ENCODE data around the gene ATXN3L.

The ATXN3L gene

GRCh38 chrX:13319953-13320352 lies at the start of gene ATXN3L:
Gene ATXN3L (minus strand): TSS chrX:13320053. CDS start chrX:13319934, 119 bp downstream.
- DNase-seq (no peak), ATAC-seq (replicated peaks) (no peak)
- Mint-ChIP-seq H3K9me3 (peaks cover 0 to 4% of the 10 kb centered on the region in 2 donors), H3K4me1 (peaks cover 0 to 6% of the 10 kb centered on the region in 2 donors), H3K27me3 (no peaks in the 10 kb centered on the region), H3K36me3 (no peaks in the 10 kb centered on the region), H3K4me3 (no peak within 1 kb of the TSS), H3K27ac (no peak within 1 kb of the TSS)

GRCh38 chrX:13369256-13370030 lies 49.6 kb upstream of the ATXN3L start:
- peaks cover 7 to 20% of the 10 kb centered on the region in 2 donors for H3K4me1 Mint-ChIP-seq
- peaks cover 0 to 3% of the 10 kb centered on the region in 2 donors for H3K9me3 Mint-ChIP-seq
- no peak overlapping the region for H3K27ac Mint-ChIP-seq
- H3K4me3 Mint-ChIP-seq, result no peak overlapping the region
- DNase-seq, result no peak
- no peak for ATAC-seq (replicated peaks)
- no peaks in the 10 kb centered on the region for H3K36me3 Mint-ChIP-seq
- H3K27me3 Mint-ChIP-seq, result peaks cover 0 to 13% of the 10 kb centered on the region in 2 donors

- Mint-ChIP-seq H3K9me3 (peaks cover 0 to 3% of the 10 kb centered on the region in 2 donors), H3K36me3 (no peaks in the 10 kb centered on the region), H3K4me3 (no peak overlapping the region), H3K27ac (no peak overlapping the region), H3K4me1 (peaks cover 4 to 8% of the 10 kb centered on the region in 2 donors), H3K27me3 (peaks cover 0 to 13% of the 10 kb centered on the region in 2 donors)
- DNase-seq, result no peak
- ATAC-seq (replicated peaks), result no peak
These were observed 48.1 kb upstream of the ATXN3L start for GRCh38 chrX:13367950-13368349.

GRCh38 chrX:13366698-13367097 lies 46.8 kb upstream of the ATXN3L start:
- Mint-ChIP-seq H3K9me3 (peaks cover 0 to 7% of the 10 kb centered on the region in 2 donors), H3K4me1 (no peaks in the 10 kb centered on the region), H3K27ac (no peak overlapping the region), H3K27me3 (peaks cover 0 to 13% of the 10 kb centered on the region in 2 donors), H3K4me3 (no peak overlapping the region), H3K36me3 (no peaks in the 10 kb centered on the region)
- ATAC-seq (replicated peaks) (no peak), DNase-seq (no peak)

- H3K36me3 Mint-ChIP-seq, result no peaks in the 10 kb centered on the region
- no peak overlapping the region for H3K4me3 Mint-ChIP-seq
- peaks cover 0 to 1% of the 10 kb centered on the region in 2 donors for H3K4me1 Mint-ChIP-seq
- DNase-seq (no peak), ATAC-seq (replicated peaks) (no peak)
- peaks cover 0 to 7% of the 10 kb centered on the region in 2 donors for H3K9me3 Mint-ChIP-seq
- H3K27me3 Mint-ChIP-seq, result peaks cover 0 to 13% of the 10 kb centered on the region in 2 donors
- no peak overlapping the region for H3K27ac Mint-ChIP-seq
These were observed 45.3 kb upstream of the ATXN3L start for GRCh38 chrX:13365161-13365560.

GRCh38 chrX:13364230-13364857 lies 44.5 kb upstream of the ATXN3L start:
- peaks cover 0 to 15% of the 10 kb centered on the region in 2 donors for H3K27me3 Mint-ChIP-seq
- no peak overlapping the region for H3K27ac Mint-ChIP-seq
- DNase-seq, result no peak
- H3K9me3 Mint-ChIP-seq, result peaks cover 0 to 7% of the 10 kb centered on the region in 2 donors
- H3K4me3 Mint-ChIP-seq, result no peak overlapping the region
- H3K4me1 Mint-ChIP-seq, result peaks cover 0 to 3% of the 10 kb centered on the region in 2 donors
- no peak for ATAC-seq (replicated peaks)
- no peaks in the 10 kb centered on the region for H3K36me3 Mint-ChIP-seq

GRCh38 chrX:13360146-13360545 lies 40.3 kb upstream of the ATXN3L start:
- peaks cover 0 to 4% of the 10 kb centered on the region in 2 donors for H3K9me3 Mint-ChIP-seq
- peak overlapping the region; percentile 62 for H3K27ac Mint-ChIP-seq
- no peaks in the 10 kb centered on the region for H3K36me3 Mint-ChIP-seq
- H3K4me1 Mint-ChIP-seq, result peaks cover 0 to 3% of the 10 kb centered on the region in 2 donors
- peak in 1 of 2 donors; percentile 42 for ATAC-seq (replicated peaks)
- H3K4me3 Mint-ChIP-seq, result no peak overlapping the region
- no peak for DNase-seq
- peaks cover 0 to 9% of the 10 kb centered on the region in 2 donors for H3K27me3 Mint-ChIP-seq

GRCh38 chrX:13357925-13358324 lies 38.1 kb upstream of the ATXN3L start:
- ATAC-seq (replicated peaks) (no peak), DNase-seq (no peak)
- no peak overlapping the region for H3K4me3 Mint-ChIP-seq
- no peaks in the 10 kb centered on the region for H3K36me3 Mint-ChIP-seq
- peaks cover 0 to 4% of the 10 kb centered on the region in 2 donors for H3K9me3 Mint-ChIP-seq
- peaks cover 0 to 5% of the 10 kb centered on the region in 2 donors for H3K4me1 Mint-ChIP-seq
- H3K27me3 Mint-ChIP-seq, result peaks cover 0 to 12% of the 10 kb centered on the region in 2 donors
- no peak overlapping the region for H3K27ac Mint-ChIP-seq

- Mint-ChIP-seq H3K4me1 (peaks cover 9 to 28% of the 10 kb centered on the region in 2 donors), H3K27ac (no peak overlapping the region), H3K27me3 (peaks cover 0 to 8% of the 10 kb centered on the region in 2 donors), H3K36me3 (peaks cover 4 to 10% of the 10 kb centered on the region in 2 donors), H3K4me3 (no peak overlapping the region), H3K9me3 (peaks cover 8 to 14% of the 10 kb centered on the region in 2 donors)
- DNase-seq (no peak), ATAC-seq (replicated peaks) (no peak)
These were observed 26.8 kb upstream of the ATXN3L start for GRCh38 chrX:13346646-13347045.

- DNase-seq, result no peak
These were observed 25.6 kb upstream of the ATXN3L start for GRCh38 chrX:13345438-13345837.

GRCh38 chrX:13345037-13345436 lies 25.2 kb upstream of the ATXN3L start:
- H3K4me3 Mint-ChIP-seq, result peak overlapping the region; percentile 41 to 57
- H3K9me3 Mint-ChIP-seq, result peaks cover 8 to 14% of the 10 kb centered on the region in 2 donors
- H3K4me1 Mint-ChIP-seq, result peaks cover 8 to 26% of the 10 kb centered on the region in 2 donors
- H3K36me3 Mint-ChIP-seq, result peaks cover 4 to 10% of the 10 kb centered on the region in 2 donors
- H3K27me3 Mint-ChIP-seq, result peaks cover 0 to 8% of the 10 kb centered on the region in 2 donors
- H3K27ac Mint-ChIP-seq, result peak overlapping the region; percentile 85
- ATAC-seq (replicated peaks) (peak; percentile 91 to 96), DNase-seq (peak; percentile 18)

More at GRCh38 chrX:13345438-13345837, 25.6 kb upstream of the ATXN3L start:
- H3K4me3 Mint-ChIP-seq, result peak overlapping the region; percentile 5 to 57
- peaks cover 0 to 8% of the 10 kb centered on the region in 2 donors for H3K27me3 Mint-ChIP-seq
- ATAC-seq (replicated peaks), result no peak
- peaks cover 4 to 10% of the 10 kb centered on the region in 2 donors for H3K36me3 Mint-ChIP-seq
- peaks cover 8 to 14% of the 10 kb centered on the region in 2 donors for H3K9me3 Mint-ChIP-seq
- peak overlapping the region; percentile 85 for H3K27ac Mint-ChIP-seq
- H3K4me1 Mint-ChIP-seq, result peaks cover 9 to 28% of the 10 kb centered on the region in 2 donors

GRCh38 chrX:13341491-13342101 lies 21.7 kb upstream of the ATXN3L start:
- H3K9me3 Mint-ChIP-seq, result peaks cover 6 to 18% of the 10 kb centered on the region in 2 donors
- H3K27me3 Mint-ChIP-seq, result peaks cover 0 to 12% of the 10 kb centered on the region in 2 donors
- no peak overlapping the region for H3K27ac Mint-ChIP-seq
- DNase-seq (no peak), ATAC-seq (replicated peaks) (no peak)
- H3K4me1 Mint-ChIP-seq, result peaks cover 5 to 27% of the 10 kb centered on the region in 2 donors
- no peak overlapping the region for H3K4me3 Mint-ChIP-seq
- H3K36me3 Mint-ChIP-seq, result peaks cover 4 to 6% of the 10 kb centered on the region in 2 donors

GRCh38 chrX:13340182-13340791 lies 20.4 kb upstream of the ATXN3L start:
- Mint-ChIP-seq H3K4me1 (peaks cover 2 to 14% of the 10 kb centered on the region in 2 donors), H3K27ac (no peak overlapping the region), H3K36me3 (peaks cover 4% of the 10 kb centered on the region in 2 donors), H3K9me3 (peaks cover 5 to 15% of the 10 kb centered on the region in 2 donors), H3K4me3 (no peak overlapping the region), H3K27me3 (peaks cover 0 to 12% of the 10 kb centered on the region in 2 donors)
- ATAC-seq (replicated peaks) (no peak), DNase-seq (no peak)

GRCh38 chrX:13339607-13340006 lies 19.8 kb upstream of the ATXN3L start:
- DNase-seq (no peak), ATAC-seq (replicated peaks) (no peak)
- Mint-ChIP-seq H3K4me1 (peaks cover 0 to 7% of the 10 kb centered on the region in 2 donors), H3K27me3 (peaks cover 0 to 9% of the 10 kb centered on the region in 2 donors), H3K36me3 (peaks cover 4% of the 10 kb centered on the region in 2 donors), H3K9me3 (peaks cover 5 to 15% of the 10 kb centered on the region in 2 donors), H3K27ac (no peak overlapping the region), H3K4me3 (no peak overlapping the region)
